ENCODE data around the gene TCF3. TPM values are rescaled to one million over a fixed set of nuclear protein-coding genes. Genes with fewer than 3 reads are reported as not detected.

TCF3 gene
- total RNA-seq, 1 experiment from 2014 or later, result 208 TPM

GRCh38 chr19:1568320-1569019 lies 83.9 kb downstream of the TCF3 start, which contains the start of gene MEX3D:
Gene MEX3D, minus strand, starts transcription at chr19:1568325. Its CDS starts 267 bp downstream, at chr19:1568058.
- H3K4me3 ChIP-seq (replicated peaks in 1 of 2; ENCODE audit: low read depth in 1 of 2, low read length in 2 of 2), result peak within 1 kb of the TSS; percentile 65 to 72
- H3K9me3 ChIP-seq (ENCODE audit: control insufficient read depth in 1 of 2, insufficient read depth in 1 of 2, low read depth in 1 of 2, low read length in 2 of 2), result no peaks in the 10 kb centered on the region
- no peaks in the 10 kb centered on the region for H4K20me1 ChIP-seq (ENCODE audit: insufficient read depth)
- H3K4me2 ChIP-seq (ENCODE audit: low read length), result peak within 1 kb of the TSS; percentile 86
- H3K9ac ChIP-seq (ENCODE audit: low read length), result peak within 1 kb of the TSS; percentile 83
- H3K27ac ChIP-seq (ENCODE audit: low read depth, low read length), result peak within 1 kb of the TSS; percentile 88
- RAD21 ChIA-PET (ENCODE audit: low non-redundant PET in 1 of 2, low total read pairs in 2 of 2, uncharacterized antibody in 2 of 2, unreplicated experiment in 2 of 2), result no interaction called here
- H3K9me2 ChIP-seq (ENCODE audit: insufficient read depth), result no peaks in the 10 kb centered on the region
- intact Hi-C loops (cut with micrococcal nuclease), result no loop called here
- H3K79me2 ChIP-seq (ENCODE audit: insufficient read depth, low read length), result peaks cover 38% of the 10 kb centered on the region
- no peak within 1 kb of the TSS for H2AFZ ChIP-seq (ENCODE audit: low read depth, low read length, poor library complexity, severe bottlenecking)
- 0 out of 4 replicates have a peak, but pooled peaks cover 0 to 3% of the 10 kb centered on the region in 2 experiments for H3K36me3 ChIP-seq (ENCODE audit: control insufficient read depth in 1 of 2, insufficient read depth in 2 of 2, low read length in 2 of 2)
- no TSS peak for BruUV-seq (replicated peaks)
- ATAC-seq (peak; percentile 75), DNase-seq (ENCODE audit: low read depth, low spot score) (no peak)
- H3K4me1 ChIP-seq (ENCODE audit: control insufficient read depth in 1 of 2, insufficient read depth in 2 of 2, low read length in 2 of 2), result peaks cover 13 to 14% of the 10 kb centered on the region in 2 experiments; a peak in 3 of 4 replicates
- CTCF ChIA-PET, result no interaction called here
- POLR2A ChIA-PET, result no interaction called here
- H3K27me3 ChIP-seq (ENCODE audit: insufficient read depth, low read length), result no peaks in the 10 kb centered on the region
- no peak for TF ChIP-seq CEBPB (IDR thresholded peaks at IDR 0.05; ENCODE audit: low read depth)
- peak; percentile 98 for TF ChIP-seq MAX (IDR thresholded peaks at IDR 0.05)
- no peak; the same call in 1 of the 2 replicates for TF ChIP-seq CBX3 (IDR thresholded peaks at IDR 0.05; ENCODE audit: low read depth)
- TF ChIP-seq EGR1 (IDR thresholded peaks at IDR 0.05; ENCODE audit: low read depth), result no peak
- no peak for TF ChIP-seq ZFX (IDR thresholded peaks at IDR 0.05)

GRCh38 chr19:1567848-1568227 lies 84.6 kb downstream of the TCF3 start:
- RAD21 ChIA-PET (ENCODE audit: low non-redundant PET in 1 of 2, low total read pairs in 2 of 2, uncharacterized antibody in 2 of 2, unreplicated experiment in 2 of 2), result no interaction called here
- TF ChIP-seq CEBPB (IDR thresholded peaks at IDR 0.05; ENCODE audit: low read depth), result no peak
- no peak for TF ChIP-seq MAX (IDR thresholded peaks at IDR 0.05)
- no peak for TF ChIP-seq FOSL1 (IDR thresholded peaks at IDR 0.05; ENCODE audit: low read depth)
- no peak for TF ChIP-seq CBX3 (IDR thresholded peaks at IDR 0.05; ENCODE audit: low read depth)
- no peak for TF ChIP-seq EZH2 (IDR thresholded peaks at IDR 0.05)
- no peak for TF ChIP-seq POLR2AphosphoS5 (IDR thresholded peaks at IDR 0.05; ENCODE audit: low read depth, low read length)
- no peak for TF ChIP-seq SIN3A (IDR thresholded peaks at IDR 0.05; ENCODE audit: low read depth)
- TF ChIP-seq ATF3 (IDR thresholded peaks at IDR 0.05), result no peak
- no peak for TF ChIP-seq REST (IDR thresholded peaks at IDR 0.05; ENCODE audit: low read depth)
- TF ChIP-seq YY1 (IDR thresholded peaks at IDR 0.05; ENCODE audit: extremely low read depth, insufficient replicate concordance, low read depth, low read length), result no peak
- TF ChIP-seq ZNF274 (IDR thresholded peaks at IDR 0.05; ENCODE audit: low read depth, low read length), result no peak
- TF ChIP-seq JUND (IDR thresholded peaks at IDR 0.05), result no peak
- no peak for TF ChIP-seq POLR2A (IDR thresholded peaks at IDR 0.05; ENCODE audit: borderline replicate concordance, extremely low read depth, insufficient read depth, insufficient read length)
- no peak for TF ChIP-seq EZH2phosphoT487 (IDR thresholded peaks at IDR 0.05; ENCODE audit: borderline replicate concordance)
- TF ChIP-seq TCF7L2 (IDR thresholded peaks at IDR 0.05; ENCODE audit: borderline replicate concordance, extremely low read depth, insufficient read depth, insufficient read length), result no peak
- TF ChIP-seq ZFX (IDR thresholded peaks at IDR 0.05), result no peak

More at GRCh38 chr19:1567848-1568227, 84.6 kb downstream of the TCF3 start:
- POLR2A ChIA-PET, result no interaction called here
- H3K4me3 ChIP-seq (replicated peaks in 1 of 2; ENCODE audit: low read depth in 1 of 2, low read length in 2 of 2), result peak overlapping the region in 1 of 2 experiments; percentile 65; a peak in 2 of 4 replicates
- ATAC-seq (peak; percentile 33), DNase-seq (ENCODE audit: low read depth, low spot score) (no peak)
- H3K4me1 ChIP-seq (ENCODE audit: control insufficient read depth in 1 of 2, insufficient read depth in 2 of 2, low read length in 2 of 2), result peaks cover 13 to 14% of the 10 kb centered on the region in 2 experiments; a peak in 3 of 4 replicates
- H3K9me3 ChIP-seq (ENCODE audit: control insufficient read depth in 1 of 2, insufficient read depth in 1 of 2, low read depth in 1 of 2, low read length in 2 of 2), result no peaks in the 10 kb centered on the region
- H3K36me3 ChIP-seq (ENCODE audit: control insufficient read depth in 1 of 2, insufficient read depth in 2 of 2, low read length in 2 of 2), result 0 out of 4 replicates have a peak, but pooled peaks cover 0 to 3% of the 10 kb centered on the region in 2 experiments
- H3K9ac ChIP-seq (ENCODE audit: low read length), result no peak overlapping the region
- H3K4me2 ChIP-seq (ENCODE audit: low read length), result no peak overlapping the region
- no peaks in the 10 kb centered on the region for H4K20me1 ChIP-seq (ENCODE audit: insufficient read depth)
- peaks cover 45% of the 10 kb centered on the region for H3K79me2 ChIP-seq (ENCODE audit: insufficient read depth, low read length)
- intact Hi-C loops (cut with micrococcal nuclease), result no loop called here
- H3K9me2 ChIP-seq (ENCODE audit: insufficient read depth), result no peaks in the 10 kb centered on the region
- no peak overlapping the region for H2AFZ ChIP-seq (ENCODE audit: low read depth, low read length, poor library complexity, severe bottlenecking)
- no TSS peak for BruUV-seq (replicated peaks)
- peak overlapping the region; percentile 88; the same call in 1 of the 2 replicates for H3K27ac ChIP-seq (ENCODE audit: low read depth, low read length)
- CTCF ChIA-PET, result no interaction called here
- no peaks in the 10 kb centered on the region for H3K27me3 ChIP-seq (ENCODE audit: insufficient read depth, low read length)

Data from HCT116 (cell line).